HS-5 (cell line): ENCODE results near the gene KRTAP1-4.
"Not testable (repeated sequence)": the region's sequence is repeated elsewhere in the genome, so short reads cannot be mapped to it uniquely, and the experiment has no call there.

Experiments used
- DNase-seq: peaks from one replicate; pipeline ENCODE4 v3.0.0-alpha.2; 2012; ENCODE audit warnings: low read depth

Gene KRTAP1-4

GRCh38 chr17:41029633-41030245 is at the start of gene KRTAP1-4:
Gene KRTAP1-4, minus strand, starts transcription at chr17:41030195. Its CDS starts 117 bp downstream, at chr17:41030078.
- no peak for DNase-seq

- no peak for DNase-seq
Measured at GRCh38 chr17:41076788-41077187, 46.8 kb upstream of the KRTAP1-4 start.

GRCh38 chr17:41073676-41074075 is 43.7 kb upstream of the KRTAP1-4 start:
- DNase-seq, result no peak

- DNase-seq, result no peak
Measured at GRCh38 chr17:41071606-41072360, 41.8 kb upstream of the KRTAP1-4 start.

- no peak for DNase-seq
Measured at GRCh38 chr17:41069031-41069430, 39.0 kb upstream of the KRTAP1-4 start.

- DNase-seq, result no peak
Measured at GRCh38 chr17:41067281-41067680, 37.3 kb upstream of the KRTAP1-4 start.

- peak; percentile 80 for DNase-seq
Measured at GRCh38 chr17:41065829-41066624, 36.0 kb upstream of the KRTAP1-4 start, which contains the start of gene KRTAP2-4. Gene KRTAP2-4, minus strand, starts transcription at chr17:41065879. Its CDS starts 34 bp downstream, at chr17:41065845.

GRCh38 chr17:41065016-41065689 is 35.2 kb upstream of the KRTAP1-4 start:
- DNase-seq, result not testable (repeated sequence)

GRCh38 chr17:41064301-41064700 is 34.3 kb upstream of the KRTAP1-4 start:
- DNase-seq, result no peak

GRCh38 chr17:41063449-41063848 is 33.5 kb upstream of the KRTAP1-4 start:
- DNase-seq, result no peak

- DNase-seq, result peak; percentile 90
Measured at GRCh38 chr17:41061964-41062363, 32.0 kb upstream of the KRTAP1-4 start.

GRCh38 chr17:41060052-41060604 is 30.1 kb upstream of the KRTAP1-4 start, which contains the start of gene KRTAP2-3:
Gene KRTAP2-3, minus strand, starts transcription at chr17:41060114. Its CDS starts 64 bp downstream, at chr17:41060050.
- peak; percentile 94 for DNase-seq

GRCh38 chr17:41059276-41060051 is 29.5 kb upstream of the KRTAP1-4 start:
- peak; percentile 86 for DNase-seq

GRCh38 chr17:41058741-41059140 is 28.7 kb upstream of the KRTAP1-4 start:
- no peak for DNase-seq

GRCh38 chr17:41057547-41057946 is 27.6 kb upstream of the KRTAP1-4 start:
- no peak for DNase-seq

GRCh38 chr17:41055130-41055529 is 25.1 kb upstream of the KRTAP1-4 start, which contains the start of gene KRTAP2-2:
Gene KRTAP2-2, minus strand, starts transcription at chr17:41055230. Its CDS starts 19 bp downstream, at chr17:41055211.
- DNase-seq, result not testable (repeated sequence)

- DNase-seq, result not testable (repeated sequence)
Measured at GRCh38 chr17:41054556-41054955, 24.6 kb upstream of the KRTAP1-4 start.

- DNase-seq, result no peak
Measured at GRCh38 chr17:41054025-41054424, 24.0 kb upstream of the KRTAP1-4 start.

- no peak for DNase-seq
Measured at GRCh38 chr17:41052566-41052965, 22.6 kb upstream of the KRTAP1-4 start.

- DNase-seq, result peak; percentile 71
Measured at GRCh38 chr17:41049110-41049509, 19.1 kb upstream of the KRTAP1-4 start.

- peak; percentile 61 for DNase-seq
Measured at GRCh38 chr17:41048441-41048840, 18.4 kb upstream of the KRTAP1-4 start.
